HEK293 (cell line): ENCODE measurements around the gene ZNF573.
A peak's percentile ranks its signal among the peaks of the same experiment; 100 is the strongest.

ENCODE experiments used
- FEZF1 ChIP-seq: fragments of 450-650 bp; formaldehyde crosslinking; IDR thresholded peaks from 2 replicates; pipeline ENCODE4 v1.5.1; 2016; ENCODE audit warnings: missing biosample characterization, missing genetic modification characterization
- HIC1 ChIP-seq: fragments of 450-650 bp; formaldehyde crosslinking; IDR thresholded peaks from 2 replicates; pipeline ENCODE4 v1.5.1; 2016; ENCODE audit warnings: missing biosample characterization, missing genetic modification characterization
- KLF16 ChIP-seq: fragments of 450-650 bp; formaldehyde crosslinking; IDR thresholded peaks from 2 replicates; pipeline ENCODE4 v1.5.1; 2017; ENCODE audit warnings: missing biosample characterization, missing genetic modification characterization
- TRIM28 ChIP-seq: IDR thresholded peaks from 2 replicates; pipeline ENCODE4 v1.6.1; 2011; ENCODE audit warnings: low read length, control low read depth, borderline replicate concordance
- ZBTB20 ChIP-seq: fragments of 450-650 bp; formaldehyde crosslinking; IDR thresholded peaks from 2 replicates; pipeline ENCODE4 v1.5.1; 2016; ENCODE audit warnings: missing biosample characterization, missing genetic modification characterization
- ZBTB7A ChIP-seq: fragments of 450-650 bp; formaldehyde crosslinking; IDR thresholded peaks from 2 replicates; pipeline ENCODE4 v1.5.1; 2016; ENCODE audit warnings: low read depth, missing biosample characterization, missing genetic modification characterization
- ZNF138 ChIP-seq: fragments of 450-650 bp; formaldehyde crosslinking; IDR thresholded peaks from 2 replicates; pipeline ENCODE4 v1.5.1; 2016; ENCODE audit warnings: missing biosample characterization, missing genetic modification characterization, borderline replicate concordance
- ZNF16 ChIP-seq: fragments of 450-650 bp; formaldehyde crosslinking; IDR thresholded peaks from 2 replicates; pipeline ENCODE4 v1.5.1; 2016; ENCODE audit warnings: low read depth, missing biosample characterization, missing genetic modification characterization
- ZNF174 ChIP-seq: fragments of 450-650 bp; formaldehyde crosslinking; IDR thresholded peaks from 2 replicates; pipeline ENCODE4 v1.5.0; 2017; ENCODE audit warnings: missing biosample characterization, mild to moderate bottlenecking, missing genetic modification characterization
- ZNF248 ChIP-seq: fragments of 450-650 bp; formaldehyde crosslinking; IDR thresholded peaks from 2 replicates; pipeline ENCODE4 v1.5.1; 2017; ENCODE audit warnings: missing biosample characterization, missing genetic modification characterization
- ZNF311 ChIP-seq: fragments of 450-650 bp; formaldehyde crosslinking; IDR thresholded peaks from 2 replicates; pipeline ENCODE4 v1.5.1; 2017; ENCODE audit warnings: missing biosample characterization, missing genetic modification characterization, borderline replicate concordance
- ZNF350 ChIP-seq: fragments of 450-650 bp; formaldehyde crosslinking; IDR thresholded peaks from 2 replicates; pipeline ENCODE4 v1.5.0; 2017; ENCODE audit warnings: missing biosample characterization, mild to moderate bottlenecking, missing genetic modification characterization
- ZNF518A ChIP-seq: fragments of 450-650 bp; formaldehyde crosslinking; conservative IDR thresholded peaks from 2 replicates; pipeline ENCODE4 v1.5.1; 2016; ENCODE audit warnings: low read depth, missing biosample characterization, missing genetic modification characterization
- ZNF555 ChIP-seq: fragments of 450-650 bp; formaldehyde crosslinking; conservative IDR thresholded peaks from 2 replicates; pipeline ENCODE4 v1.5.1; 2017; ENCODE audit warnings: missing biosample characterization, mild to moderate bottlenecking, missing genetic modification characterization, inconsistent platforms
- ZNF600 ChIP-seq: fragments of 450-650 bp; formaldehyde crosslinking; IDR thresholded peaks from 2 replicates; pipeline ENCODE4 v1.5.1; 2016; ENCODE audit warnings: missing biosample characterization, missing genetic modification characterization
- ZNF624 ChIP-seq: fragments of 450-650 bp; formaldehyde crosslinking; IDR thresholded peaks from 2 replicates; pipeline ENCODE4 v1.5.1; 2017; ENCODE audit warnings: missing biosample characterization, missing genetic modification characterization
- ZNF658 ChIP-seq: fragments of 450-650 bp; formaldehyde crosslinking; IDR thresholded peaks from 2 replicates; pipeline ENCODE4; 2016; ENCODE audit warnings: missing biosample characterization, missing genetic modification characterization
- ZNF677 ChIP-seq: fragments of 450-650 bp; IDR thresholded peaks from 2 replicates; pipeline ENCODE4 v1.5.0; 2018; ENCODE audit warnings: missing biosample characterization, mild to moderate bottlenecking, missing genetic modification characterization, moderate library complexity
- ZNF768 ChIP-seq: fragments of 450-650 bp; formaldehyde crosslinking; IDR thresholded peaks from 2 replicates; pipeline ENCODE4 v1.5.1; 2018; ENCODE audit warnings: missing biosample characterization, mild to moderate bottlenecking, missing genetic modification characterization
- ZNF792 ChIP-seq: fragments of 450-650 bp; formaldehyde crosslinking; IDR thresholded peaks from 2 replicates; pipeline ENCODE4 v1.5.1; 2016; ENCODE audit warnings: missing biosample characterization, missing genetic modification characterization
- ZSCAN23 ChIP-seq: fragments of 450-650 bp; formaldehyde crosslinking; IDR thresholded peaks from 2 replicates; pipeline ENCODE4 v1.5.1; 2016; ENCODE audit warnings: missing biosample characterization, missing genetic modification characterization
- TF ChIP-seq, protein P1 (sequence below): fragments of 450-650 bp; formaldehyde crosslinking; IDR thresholded peaks from 2 replicates; pipeline ENCODE4 v1.5.1; 2016; ENCODE audit warnings: missing biosample characterization, missing genetic modification characterization
- TF ChIP-seq, protein P2 (sequence below): fragments of 450-650 bp; IDR thresholded peaks from 2 replicates; pipeline ENCODE4 v1.5.1; 2018; ENCODE audit warnings: missing biosample characterization, missing genetic modification characterization
- TF ChIP-seq, protein P3 (sequence below): fragments of 450-650 bp; formaldehyde crosslinking; IDR thresholded peaks from 2 replicates; pipeline ENCODE4 v1.5.1; 2016; ENCODE audit warnings: missing biosample characterization, missing genetic modification characterization
- TF ChIP-seq, protein P4 (sequence below): IDR thresholded peaks from 2 replicates; pipeline ENCODE4 v1.6.1; 2011; ENCODE audit warnings: mild to moderate bottlenecking, low read depth, low read length, borderline replicate concordance

ZNF573 gene

GRCh38 chr19:37779127-37780005 lies at the start of gene ZNF573 (continued):
- TF ChIP-seq, protein P1, sequence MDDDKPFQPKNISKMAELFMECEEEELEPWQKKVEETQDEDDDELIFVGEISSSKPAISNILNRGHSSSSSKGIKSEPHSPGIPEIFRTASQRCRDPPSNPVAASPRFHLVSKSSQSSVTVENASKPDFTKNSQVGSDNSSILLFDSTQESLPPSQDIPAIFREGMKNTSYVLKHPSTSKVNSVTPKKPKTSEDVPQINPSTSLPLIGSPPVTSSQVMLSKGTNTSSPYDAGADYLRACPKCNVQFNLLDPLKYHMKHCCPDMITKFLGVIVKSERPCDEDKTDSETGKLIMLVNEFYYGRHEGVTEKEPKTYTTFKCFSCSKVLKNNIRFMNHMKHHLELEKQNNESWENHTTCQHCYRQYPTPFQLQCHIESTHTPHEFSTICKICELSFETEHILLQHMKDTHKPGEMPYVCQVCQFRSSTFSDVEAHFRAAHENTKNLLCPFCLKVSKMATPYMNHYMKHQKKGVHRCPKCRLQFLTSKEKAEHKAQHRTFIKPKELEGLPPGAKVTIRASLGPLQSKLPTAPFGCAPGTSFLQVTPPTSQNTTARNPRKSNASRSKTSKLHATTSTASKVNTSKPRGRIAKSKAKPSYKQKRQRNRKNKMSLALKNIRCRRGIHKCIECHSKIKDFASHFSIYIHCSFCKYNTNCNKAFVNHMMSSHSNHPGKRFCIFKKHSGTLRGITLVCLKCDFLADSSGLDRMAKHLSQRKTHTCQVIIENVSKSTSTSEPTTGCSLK (tag by site-specific recombination) = peak; percentile 66; the same call in 1 of the 2 replicates
- peak; percentile 42; the same call in 1 of the 2 replicates for TF ChIP-seq TRIM28
- TF ChIP-seq ZSCAN23 (tag by site-specific recombination) = no peak
- TF ChIP-seq, protein P2, sequence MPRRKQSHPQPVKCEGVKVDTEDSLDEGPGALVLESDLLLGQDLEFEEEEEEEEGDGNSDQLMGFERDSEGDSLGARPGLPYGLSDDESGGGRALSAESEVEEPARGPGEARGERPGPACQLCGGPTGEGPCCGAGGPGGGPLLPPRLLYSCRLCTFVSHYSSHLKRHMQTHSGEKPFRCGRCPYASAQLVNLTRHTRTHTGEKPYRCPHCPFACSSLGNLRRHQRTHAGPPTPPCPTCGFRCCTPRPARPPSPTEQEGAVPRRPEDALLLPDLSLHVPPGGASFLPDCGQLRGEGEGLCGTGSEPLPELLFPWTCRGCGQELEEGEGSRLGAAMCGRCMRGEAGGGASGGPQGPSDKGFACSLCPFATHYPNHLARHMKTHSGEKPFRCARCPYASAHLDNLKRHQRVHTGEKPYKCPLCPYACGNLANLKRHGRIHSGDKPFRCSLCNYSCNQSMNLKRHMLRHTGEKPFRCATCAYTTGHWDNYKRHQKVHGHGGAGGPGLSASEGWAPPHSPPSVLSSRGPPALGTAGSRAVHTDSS = no peak
- peak; percentile 39; the same call in 1 of the 2 replicates for TF ChIP-seq ZNF248 (tag by site-specific recombination)
- peak; percentile 92 for TF ChIP-seq KLF16
- peak; percentile 98 for TF ChIP-seq ZBTB20
- TF ChIP-seq, protein P3, sequence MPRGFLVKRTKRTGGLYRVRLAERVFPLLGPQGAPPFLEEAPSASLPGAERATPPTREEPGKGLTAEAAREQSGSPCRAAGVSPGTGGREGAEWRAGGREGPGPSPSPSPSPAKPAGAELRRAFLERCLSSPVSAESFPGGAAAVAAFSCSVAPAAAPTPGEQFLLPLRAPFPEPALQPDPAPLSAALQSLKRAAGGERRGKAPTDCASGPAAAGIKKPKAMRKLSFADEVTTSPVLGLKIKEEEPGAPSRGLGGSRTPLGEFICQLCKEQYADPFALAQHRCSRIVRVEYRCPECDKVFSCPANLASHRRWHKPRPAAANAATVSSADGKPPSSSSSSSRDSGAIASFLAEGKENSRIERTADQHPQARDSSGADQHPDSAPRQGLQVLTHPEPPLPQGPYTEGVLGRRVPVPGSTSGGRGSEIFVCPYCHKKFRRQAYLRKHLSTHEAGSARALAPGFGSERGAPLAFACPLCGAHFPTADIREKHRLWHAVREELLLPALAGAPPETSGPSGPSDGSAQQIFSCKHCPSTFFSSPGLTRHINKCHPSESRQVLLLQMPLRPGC (tag by site-specific recombination) = no peak; the same call in 1 of the 2 replicates
- TF ChIP-seq, protein P4, sequence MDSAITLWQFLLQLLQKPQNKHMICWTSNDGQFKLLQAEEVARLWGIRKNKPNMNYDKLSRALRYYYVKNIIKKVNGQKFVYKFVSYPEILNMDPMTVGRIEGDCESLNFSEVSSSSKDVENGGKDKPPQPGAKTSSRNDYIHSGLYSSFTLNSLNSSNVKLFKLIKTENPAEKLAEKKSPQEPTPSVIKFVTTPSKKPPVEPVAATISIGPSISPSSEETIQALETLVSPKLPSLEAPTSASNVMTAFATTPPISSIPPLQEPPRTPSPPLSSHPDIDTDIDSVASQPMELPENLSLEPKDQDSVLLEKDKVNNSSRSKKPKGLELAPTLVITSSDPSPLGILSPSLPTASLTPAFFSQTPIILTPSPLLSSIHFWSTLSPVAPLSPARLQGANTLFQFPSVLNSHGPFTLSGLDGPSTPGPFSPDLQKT = no peak
- peak; percentile 72 for TF ChIP-seq ZNF518A
- TF ChIP-seq ZNF792 (tag by site-specific recombination) = peak; percentile 75; the same call in 1 of the 2 replicates
- TF ChIP-seq ZNF350 (tag by site-specific recombination) = no peak; the same call in 1 of the 2 replicates
- peak; percentile 49; the same call in 1 of the 2 replicates for TF ChIP-seq ZNF600 (tag by site-specific recombination)
- TF ChIP-seq FEZF1 (tag by site-specific recombination) = 0 out of 2 replicates have a peak, but pooled peaks have one; percentile 3
- no peak for TF ChIP-seq ZNF677 (tag by site-specific recombination)
- no peak for TF ChIP-seq ZNF16
- no peak for TF ChIP-seq ZNF174 (tag by site-specific recombination)
- no peak for TF ChIP-seq HIC1
- TF ChIP-seq ZNF311 (tag by site-specific recombination) = 0 out of 2 replicates have a peak, but pooled peaks have one; percentile 74
- peak; percentile 48; the same call in 1 of the 2 replicates for TF ChIP-seq ZBTB7A (tag by site-specific recombination)
- TF ChIP-seq ZNF658 (tag by site-specific recombination) = no peak
- TF ChIP-seq ZNF555 (tag by site-specific recombination) = no peak
- no peak for TF ChIP-seq ZNF624 (tag by site-specific recombination)
- TF ChIP-seq ZNF138 (tag by site-specific recombination) = no peak
- TF ChIP-seq ZNF768 (tag by site-specific recombination) = peak; percentile 55; the same call in 1 of the 2 replicates
